GM18870 (cell line): Measurements from ENCODE around the gene ITIH4.

Experiments used
- ATAC-seq: cut with Tn5 transposase; IDR thresholded peaks from one replicate; pipeline ENCODE4 v1.9.1; 2021; ENCODE audit warnings: moderate library complexity; ENCODE audit not compliant: unreplicated experiment

The ITIH4 gene

DNA sequence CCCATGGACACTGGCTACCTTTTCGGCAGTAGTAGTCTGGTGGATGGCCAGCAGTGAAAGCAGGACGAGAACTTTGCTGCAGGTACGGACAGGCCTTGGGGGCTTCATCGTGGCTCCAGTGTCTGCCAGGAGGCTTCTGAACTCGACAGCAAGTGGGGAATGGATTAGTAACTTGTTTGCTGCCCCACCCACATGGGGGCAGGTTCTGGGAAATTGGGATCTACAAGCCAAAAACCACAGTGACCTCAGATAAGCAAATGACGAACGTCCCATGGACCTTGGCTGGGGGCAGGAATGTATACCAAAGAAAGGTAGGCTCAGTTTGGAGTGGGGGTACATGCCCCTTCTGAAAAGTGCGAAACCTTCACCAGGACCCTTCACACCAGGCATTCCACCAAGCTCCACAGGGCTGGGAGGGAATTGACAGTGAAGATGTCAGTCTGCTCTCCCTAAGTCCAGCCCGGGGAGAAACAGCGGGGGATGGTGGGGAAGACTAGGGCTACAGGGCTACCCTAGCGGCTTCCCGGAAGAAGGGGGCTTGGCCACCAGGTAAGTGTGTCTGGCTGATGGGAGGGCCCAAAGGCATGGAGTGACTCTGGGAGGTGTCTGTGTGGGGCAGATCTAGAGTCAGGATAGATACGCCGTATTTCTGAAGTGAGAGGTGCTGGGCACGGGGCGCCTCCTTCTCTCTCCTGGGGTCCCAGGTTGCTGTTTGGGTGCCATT lies at the start of gene ITIH4:
ITIH4 (minus strand) TSS at position 138 of the 724 bp plus-strand sequence; CDS start at position 108, 30 bp downstream.
- ATAC-seq: no peak

DNA sequence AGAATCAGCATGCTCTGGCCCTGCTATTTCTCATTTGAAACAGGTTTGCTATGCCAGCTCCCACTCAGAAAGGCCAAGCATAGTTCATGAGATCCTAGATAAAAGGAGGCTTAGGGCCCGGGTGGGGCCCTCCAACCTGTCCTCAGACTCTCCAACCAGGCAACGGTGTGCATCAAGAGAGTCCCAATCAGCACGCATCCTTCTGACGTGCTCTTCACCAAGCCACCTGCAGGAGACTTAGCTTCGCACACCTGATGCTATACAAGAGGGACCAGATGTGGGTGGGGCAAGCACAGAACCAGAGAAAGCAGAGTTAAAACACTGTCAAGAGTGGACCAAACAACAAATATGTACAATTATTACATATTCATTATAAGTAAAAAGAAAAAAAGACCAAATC lies 49.6 kb upstream of the ITIH4 start:
- no peak for ATAC-seq

DNA sequence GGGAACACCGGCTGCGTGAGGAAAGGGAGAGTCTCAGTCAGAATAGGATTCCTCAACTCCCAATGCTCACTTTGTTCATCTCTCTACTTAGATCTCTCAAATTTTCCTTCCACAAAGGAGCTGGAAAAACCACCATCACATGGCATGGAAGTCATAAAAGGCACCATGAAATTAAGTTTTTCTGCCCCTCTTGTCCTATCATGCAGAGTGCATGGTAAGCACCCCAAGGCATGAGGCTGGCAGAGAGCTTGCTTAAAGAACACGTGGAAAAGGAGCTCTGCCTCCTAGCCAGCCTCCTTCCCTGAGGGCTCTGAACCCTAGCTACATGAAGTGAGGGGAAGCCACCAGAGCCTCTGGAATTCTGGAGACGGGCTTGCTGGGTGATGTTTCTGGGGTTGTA lies 49.1 kb upstream of the ITIH4 start:
- ATAC-seq: no peak

DNA sequence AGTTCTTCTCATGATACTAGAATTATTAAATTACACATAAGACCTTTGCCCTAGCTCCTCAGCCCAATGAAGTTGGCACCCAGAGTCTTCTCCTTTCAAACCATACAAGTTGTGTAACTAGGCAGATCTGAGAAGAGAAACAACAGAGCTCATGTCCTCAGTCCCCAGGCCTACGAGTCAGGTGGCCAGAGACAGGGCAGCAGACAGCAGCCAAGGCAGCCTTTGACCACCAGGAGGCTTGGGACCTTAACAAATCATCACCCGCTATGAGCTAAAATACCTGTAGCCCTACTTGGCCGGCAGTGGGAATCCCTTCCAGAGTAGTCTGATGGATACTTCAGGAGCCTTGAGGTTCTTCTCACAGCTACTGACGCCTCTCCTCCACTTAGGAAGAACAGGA lies 48.6 kb upstream of the ITIH4 start:
- no peak for ATAC-seq

DNA sequence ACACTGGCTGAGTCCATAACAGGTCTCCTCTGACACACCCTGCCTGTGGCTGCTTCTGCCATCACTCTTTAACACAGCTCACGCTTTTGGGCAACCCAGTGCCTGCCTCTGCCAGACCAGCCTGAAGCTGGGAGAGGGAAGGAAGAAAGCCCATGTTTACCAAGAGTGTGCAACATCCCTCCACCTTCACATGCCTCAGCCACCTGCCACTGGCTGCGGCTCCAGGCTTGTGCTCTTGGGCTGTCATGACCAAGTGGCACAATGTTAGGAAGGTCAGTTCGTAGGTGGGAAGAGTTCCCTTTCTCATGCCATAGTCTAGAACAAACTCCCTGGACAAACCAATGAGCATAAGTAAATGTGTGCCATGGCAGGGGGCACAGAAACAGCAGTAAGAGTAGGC lies 46.6 kb upstream of the ITIH4 start:
- no peak for ATAC-seq

DNA sequence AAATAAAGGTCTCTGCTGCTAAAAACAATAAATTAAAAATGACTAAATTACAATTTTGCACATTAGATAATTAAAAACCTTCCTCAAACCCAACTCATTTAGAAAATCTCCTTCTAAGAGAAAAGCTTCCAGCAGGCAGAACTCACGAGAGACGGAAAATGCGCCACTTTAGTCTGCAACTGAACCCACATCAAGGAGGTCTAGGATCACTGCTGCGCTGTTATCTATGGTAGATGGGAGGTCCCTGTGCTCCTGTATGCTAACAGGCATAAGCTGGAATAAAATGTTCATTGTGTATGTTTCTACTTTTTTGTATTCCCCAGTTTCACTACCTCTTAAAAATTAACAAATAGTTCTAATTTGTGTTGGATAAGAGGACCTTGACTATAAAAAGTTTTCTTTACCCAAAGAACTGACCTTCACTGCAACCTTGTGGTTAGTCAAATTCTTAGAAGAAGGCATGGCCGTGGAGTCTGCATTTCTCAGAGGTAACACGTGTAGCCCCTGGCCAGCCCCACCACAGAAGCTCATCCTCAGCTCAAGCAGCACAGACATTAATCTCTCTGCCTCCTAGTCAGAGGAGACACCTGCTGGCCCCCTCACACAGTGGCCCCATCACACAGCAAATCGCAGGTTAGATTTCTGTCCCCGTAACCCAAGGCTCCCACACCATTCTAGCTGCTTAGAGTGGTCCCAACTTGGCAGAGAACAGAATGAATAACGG lies 44.6 kb upstream of the ITIH4 start:
- no peak for ATAC-seq

DNA sequence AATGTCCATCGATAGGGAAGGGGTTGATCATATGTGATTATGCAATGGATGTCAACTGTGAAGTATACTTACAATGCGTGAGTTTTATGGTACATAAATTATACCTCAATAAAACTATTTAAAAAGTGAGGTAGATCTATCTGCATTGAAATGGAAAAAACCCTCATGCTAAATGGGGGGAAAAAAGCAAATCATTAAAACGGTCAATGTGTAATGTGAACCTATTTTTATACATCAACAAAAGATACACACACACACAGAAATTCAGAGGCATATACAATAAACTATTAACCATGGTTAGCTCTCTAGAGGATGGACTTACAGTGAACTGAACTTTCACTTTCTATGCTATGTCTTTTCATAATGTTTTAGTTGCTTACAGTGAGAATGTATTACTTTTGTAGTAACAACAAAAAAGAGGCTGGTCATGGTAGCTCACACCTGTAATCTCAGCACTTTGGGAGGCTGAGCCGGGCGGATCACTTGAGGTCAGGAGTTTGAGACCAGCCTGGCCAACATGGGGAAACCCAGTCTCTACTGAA lies 43.8 kb upstream of the ITIH4 start:
- no peak for ATAC-seq

- no peak for ATAC-seq
Observed at GRCh38 chr3:52873433-52874159, 43.1 kb upstream of the ITIH4 start.

DNA sequence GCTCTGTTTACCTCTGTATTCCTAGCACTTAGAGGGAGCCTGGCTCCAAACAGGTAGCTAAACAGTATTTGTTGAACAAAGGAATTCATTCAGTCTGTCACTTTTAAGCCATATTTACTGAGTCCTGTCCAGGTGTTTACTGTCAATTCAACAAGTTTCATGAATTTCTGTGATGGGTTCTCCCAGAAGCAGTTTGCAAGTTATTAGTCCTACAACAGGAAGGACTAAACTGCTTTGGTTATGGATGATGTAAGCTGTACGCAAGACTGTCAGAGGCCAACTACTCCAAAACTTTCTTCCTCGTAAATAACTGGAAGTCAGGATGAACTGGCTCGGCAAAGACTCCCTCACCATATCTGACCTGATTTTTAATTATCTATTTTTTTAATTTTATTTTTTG lies 41.8 kb upstream of the ITIH4 start:
- no peak for ATAC-seq

- no peak for ATAC-seq
Observed at GRCh38 chr3:52871761-52872160, 41.3 kb upstream of the ITIH4 start.

DNA sequence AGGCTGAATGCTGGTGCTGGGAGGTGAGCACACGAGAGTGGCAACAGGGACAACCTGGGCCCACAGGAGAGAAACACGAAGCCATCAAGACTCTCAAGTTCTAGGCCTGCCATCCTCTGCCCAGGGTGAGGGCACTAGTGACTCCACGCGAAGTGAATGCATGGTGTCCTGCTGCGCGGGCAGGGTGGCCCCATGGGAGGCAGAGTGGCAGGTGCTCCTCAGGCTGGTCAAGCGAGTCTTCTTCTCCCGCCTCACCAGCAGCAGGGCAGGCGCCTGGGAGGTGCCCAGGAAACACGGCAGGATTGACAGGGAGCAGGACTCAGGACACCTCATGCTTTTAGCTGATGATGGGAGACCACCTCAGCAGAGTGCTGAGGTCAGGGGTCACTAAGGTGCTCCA lies 40.0 kb upstream of the ITIH4 start:
- ATAC-seq: no peak

DNA sequence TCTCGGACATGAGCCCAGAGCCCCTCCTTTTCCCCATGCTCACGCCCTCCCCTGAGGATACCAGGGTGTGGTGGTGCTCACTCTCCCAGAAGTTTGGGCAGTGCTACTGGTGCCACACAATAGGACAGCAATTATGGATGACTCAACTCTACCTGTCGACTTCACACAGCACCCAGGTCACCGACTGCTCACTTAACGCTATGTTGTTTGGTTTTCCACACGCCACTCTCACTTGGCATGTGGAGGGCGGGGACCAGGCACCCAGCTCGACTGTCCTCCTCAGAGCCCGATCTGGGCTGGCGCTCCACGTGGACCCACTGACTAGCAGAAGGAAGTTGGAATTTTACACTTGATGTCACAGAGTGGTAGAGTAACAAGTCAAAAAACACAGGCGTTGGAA lies 36.0 kb upstream of the ITIH4 start:
- no peak for ATAC-seq

DNA sequence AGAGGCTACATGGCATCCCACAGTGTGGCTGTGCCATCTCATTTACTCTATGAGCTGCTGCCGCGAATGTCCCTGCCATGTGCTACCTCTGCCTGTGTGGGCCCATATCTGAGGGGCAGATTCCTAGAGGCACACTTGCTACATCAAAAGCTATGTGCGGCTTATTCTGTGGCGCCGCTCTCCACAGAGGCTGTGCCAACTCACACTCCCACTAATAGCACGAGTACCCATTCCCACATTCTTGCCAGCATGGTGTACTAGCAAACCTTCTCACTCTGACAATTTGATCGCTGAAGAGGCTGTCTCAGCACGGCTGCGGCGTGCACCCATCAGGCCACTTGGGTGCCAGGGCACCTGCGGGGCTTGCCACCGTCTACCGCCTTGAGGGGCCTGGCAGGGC lies 35.5 kb upstream of the ITIH4 start:
- no peak for ATAC-seq

- ATAC-seq: no peak
Observed at GRCh38 chr3:52860424-52860768, 29.9 kb upstream of the ITIH4 start.

GRCh38 chr3:52859686-52860423 lies 29.4 kb upstream of the ITIH4 start:
- no peak for ATAC-seq

DNA sequence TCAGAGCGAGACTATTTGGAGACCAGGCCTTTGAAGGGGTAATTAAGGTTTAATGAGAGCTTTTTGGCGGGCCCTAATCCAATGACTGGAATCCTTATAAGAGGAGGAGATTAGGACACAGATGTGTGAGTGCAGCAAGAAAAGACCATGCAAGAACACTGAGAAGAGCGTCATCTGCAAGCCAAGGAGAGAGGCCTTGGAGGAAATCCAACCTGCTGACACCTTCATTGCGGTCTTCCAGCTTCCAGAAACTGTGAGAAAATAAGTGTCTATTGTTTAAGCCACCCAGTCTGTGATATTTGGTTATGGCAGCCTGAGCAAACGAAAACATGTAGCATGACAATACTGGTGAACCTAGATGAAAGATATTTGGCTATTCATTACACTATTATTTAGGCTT lies 27.4 kb upstream of the ITIH4 start:
- no peak for ATAC-seq

GRCh38 chr3:52857133-52857532 lies 26.7 kb upstream of the ITIH4 start:
- no peak for ATAC-seq

GRCh38 chr3:52856666-52857065 lies 26.2 kb upstream of the ITIH4 start:
- peak; percentile 62 for ATAC-seq

GRCh38 chr3:52854013-52854412 lies 23.5 kb upstream of the ITIH4 start:
- ATAC-seq: no peak

DNA sequence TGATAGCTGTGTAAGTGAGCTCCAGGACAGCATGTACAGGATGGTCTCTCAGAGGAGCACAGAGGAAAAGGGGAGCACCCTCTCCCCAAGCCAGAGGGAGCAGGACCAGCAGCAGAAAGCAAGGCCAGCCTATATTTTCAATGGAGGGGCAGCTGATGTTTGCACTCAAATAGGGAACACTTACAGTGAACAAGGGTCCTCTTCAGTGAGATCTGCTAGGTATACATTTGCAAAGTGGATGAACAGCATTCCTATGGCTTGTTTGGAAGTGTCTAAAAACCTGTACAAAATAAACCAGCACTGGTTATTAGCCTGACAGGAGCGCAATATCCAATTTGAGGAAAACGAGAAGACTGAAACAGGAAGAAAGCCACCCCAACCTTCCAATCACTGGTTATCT lies 21.9 kb upstream of the ITIH4 start:
- no peak for ATAC-seq

GRCh38 chr3:52851348-52851747 lies 20.9 kb upstream of the ITIH4 start:
- ATAC-seq: no peak
